HepG2 (cell line): Measurements from ENCODE around the gene NTMT1. TPM values are rescaled to one million over a fixed set of nuclear protein-coding genes. Genes with fewer than 3 reads are reported as not detected.

ENCODE experiments used
- CBFB ChIP-seq: sonication (generic); formaldehyde crosslinking; IDR thresholded peaks from 2 replicates; pipeline ENCODE4 v1.4.0; 2020; ENCODE audit warnings: missing genetic modification reagents
- EED ChIP-seq: sonication (generic); formaldehyde crosslinking; IDR thresholded peaks from 2 replicates; pipeline ENCODE4 v1.5.0; 2020; ENCODE audit warnings: mild to moderate bottlenecking, missing genetic modification reagents
- FIP1L1 ChIP-seq: fragments of 200-400 bp; formaldehyde crosslinking; IDR thresholded peaks from 2 replicates; pipeline ENCODE4 v1.6.1; 2018; ENCODE audit warnings: low read depth, mild to moderate bottlenecking, low read length, moderate library complexity, borderline replicate concordance; ENCODE audit not compliant: insufficient read depth
- FOSL1 ChIP-seq: sonication (generic); formaldehyde crosslinking; IDR thresholded peaks from 2 replicates; pipeline ENCODE4 v1.9.0; 2021; ENCODE audit warnings: missing genetic modification reagents, borderline replicate concordance
- HHEX ChIP-seq: IDR thresholded peaks from 2 replicates; pipeline ENCODE4 v1.6.1; 2016; ENCODE audit warnings: control low read depth
- KAT2B ChIP-seq: fragments of 150-350 bp; IDR thresholded peaks from 2 replicates; pipeline ENCODE4 v1.6.1; 2014; ENCODE audit warnings: low read depth, low read length, borderline replicate concordance
- MXD4 ChIP-seq: IDR thresholded peaks from 2 replicates; pipeline ENCODE4 v1.6.1; 2016; ENCODE audit warnings: mild to moderate bottlenecking, missing biosample characterization, missing genetic modification reagents
- MZF1 ChIP-seq: sonication (generic); formaldehyde crosslinking; IDR thresholded peaks from 2 replicates; pipeline ENCODE4 v1.8.1; 2023; ENCODE audit warnings: mild to moderate bottlenecking, missing genetic modification reagents, borderline replicate concordance
- PRMT3 ChIP-seq: sonication (generic); formaldehyde crosslinking; IDR thresholded peaks from 2 replicates; pipeline ENCODE4 v1.8.1; 2022; ENCODE audit warnings: low read depth, mild to moderate bottlenecking, moderate library complexity, missing genetic modification reagents, borderline replicate concordance
- RBAK ChIP-seq: sonication (generic); formaldehyde crosslinking; IDR thresholded peaks from 2 replicates; pipeline ENCODE4 v1.5.1; 2020; ENCODE audit warnings: mild to moderate bottlenecking, missing genetic modification reagents
- RXRB ChIP-seq: IDR thresholded peaks from 2 replicates; pipeline ENCODE4 v1.6.1; 2016; ENCODE audit warnings: borderline replicate concordance, missing genetic modification reagents, missing compliant biosample characterization
- SNAPC2 ChIP-seq: sonication (generic); formaldehyde crosslinking; IDR thresholded peaks from 2 replicates; pipeline ENCODE4 v1.8.1; 2022; ENCODE audit warnings: mild to moderate bottlenecking, missing genetic modification reagents
- SRSF1 ChIP-seq: fragments of 200-400 bp; formaldehyde crosslinking; optimal IDR thresholded peaks from 2 replicates; pipeline ENCODE3; 2017; ENCODE audit warnings: mild to moderate bottlenecking, low read depth, low read length, moderate library complexity
- TOPORS ChIP-seq: sonication (generic); formaldehyde crosslinking; IDR thresholded peaks from 2 replicates; pipeline ENCODE4 v1.8.0; 2023; ENCODE audit warnings: mild to moderate bottlenecking, missing genetic modification reagents
- ZBTB21 ChIP-seq: sonication (generic); formaldehyde crosslinking; IDR thresholded peaks from 2 replicates; pipeline ENCODE4 v1.4.0; 2020; ENCODE audit warnings: missing genetic modification reagents
- ZKSCAN1 ChIP-seq: fragments of 150-350 bp; IDR thresholded peaks from 2 replicates; pipeline ENCODE4 v1.6.1; 2014; ENCODE audit warnings: low read length
- ZNF24 ChIP-seq: fragments of 450-650 bp; IDR thresholded peaks from 2 replicates; pipeline ENCODE4 v1.6.1; 2017; ENCODE audit warnings: antibody characterized with exemption, mild to moderate bottlenecking
- ZNF260 ChIP-seq: sonication (generic); formaldehyde crosslinking; IDR thresholded peaks from 2 replicates; pipeline ENCODE4 v1.4.0; 2020; ENCODE audit warnings: missing genetic modification reagents, low read depth, mild to moderate bottlenecking, borderline replicate concordance
- ZNF430 ChIP-seq: sonication (generic); formaldehyde crosslinking; IDR thresholded peaks from 2 replicates; pipeline ENCODE4 v1.9.0; 2021; ENCODE audit warnings: mild to moderate bottlenecking, missing genetic modification reagents
- ZNF619 ChIP-seq: sonication (generic); formaldehyde crosslinking; IDR thresholded peaks from 2 replicates; pipeline ENCODE4 v1.4.0; 2020; ENCODE audit warnings: mild to moderate bottlenecking, missing genetic modification reagents
- ZNF773 ChIP-seq: sonication (generic); formaldehyde crosslinking; IDR thresholded peaks from 2 replicates; pipeline ENCODE4 v1.4.0; 2020; ENCODE audit warnings: missing genetic modification reagents, borderline replicate concordance
- ZNF782 ChIP-seq: sonication (generic); formaldehyde crosslinking; IDR thresholded peaks from 2 replicates; pipeline ENCODE4 v1.4.0; 2020; ENCODE audit warnings: missing genetic modification reagents, mild to moderate bottlenecking, borderline replicate concordance
- polyA plus RNA-seq, 8 experiments: library from polyadenylated mRNA; depleted of rRNA in 3 of 8; stranded (reverse) in 7 of 8; unstranded in 1 of 8; fragments of >200 nt; fragmentation: Illumina TruSeq in 4 of 8; extraction: Trizol in 4 of 8; gene quantifications; 2 replicates each; pipeline versions ENCODE4 v1.2.1 to v1.2.3, GENCODE V29; 2011 to 2016; ENCODE audit warnings: low read depth in 4 of 8, missing spikeins in 1 of 8, mixed read lengths in 1 of 8; ENCODE audit not compliant: insufficient read depth in 1 of 8
- total RNA-seq, 5 experiments: library from RNA; depleted of rRNA; stranded (reverse); fragments of >200 nt; fragmentation: Illumina TruSeq; extraction: Trizol; gene quantifications; 2 replicates each; pipeline ENCODE4 v1.2.3, GENCODE V29; 2016; ENCODE audit warnings: low read depth in 1 of 5
- TF ChIP-seq, protein P1 (sequence below): sonication (generic); formaldehyde crosslinking; IDR thresholded peaks from 2 replicates; pipeline ENCODE4 v1.4.0; 2020; ENCODE audit warnings: mild to moderate bottlenecking, missing genetic modification reagents
- TF ChIP-seq, protein P2 (sequence below): sonication (generic); formaldehyde crosslinking; conservative IDR thresholded peaks from 2 replicates; pipeline ENCODE4 v1.4.0; 2020; ENCODE audit warnings: mild to moderate bottlenecking, missing genetic modification reagents, moderate library complexity
- TF ChIP-seq, protein P3 (sequence below): sonication (generic); formaldehyde crosslinking; IDR thresholded peaks from 2 replicates; pipeline ENCODE4 v1.4.0; 2020; ENCODE audit warnings: mild to moderate bottlenecking, missing genetic modification reagents
- TF ChIP-seq, protein P4 (sequence below): sonication (generic); IDR thresholded peaks from 2 replicates; pipeline ENCODE4 v1.6.1; 2016; ENCODE audit warnings: low read depth, borderline replicate concordance
- TF ChIP-seq, protein P5 (sequence below): sonication (generic); formaldehyde crosslinking; IDR thresholded peaks from 2 replicates; pipeline ENCODE4 v1.5.0; 2020; ENCODE audit warnings: mild to moderate bottlenecking, missing genetic modification reagents

Gene NTMT1
- total and polyA plus RNA-seq, 2 of the 13 experiments (the other 11 are each of a cell fraction or from before 2014, with no cell fraction given), result 49.1 to 53.8 TPM

DNA sequence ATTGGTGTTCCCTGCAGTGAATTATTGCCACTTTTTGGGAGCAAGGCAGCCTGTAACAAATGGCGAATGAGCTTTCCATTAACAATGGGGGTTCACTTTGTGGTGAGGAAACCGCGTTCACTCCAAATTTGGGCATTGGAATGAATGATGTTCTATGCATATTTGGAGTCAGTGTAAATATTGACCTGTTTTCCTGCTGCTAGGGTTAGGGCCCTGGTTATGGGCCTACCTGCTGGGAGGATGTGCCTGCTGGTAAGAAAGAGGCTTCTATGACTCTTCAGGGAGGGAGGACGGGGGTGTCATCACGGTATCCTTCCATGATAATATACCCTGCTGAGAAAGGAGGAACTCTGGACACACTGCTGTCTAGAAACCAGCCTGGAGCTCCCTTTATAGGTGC lies 34.0 kb upstream of the NTMT1 start (continued):
- TF ChIP-seq, protein P1, sequence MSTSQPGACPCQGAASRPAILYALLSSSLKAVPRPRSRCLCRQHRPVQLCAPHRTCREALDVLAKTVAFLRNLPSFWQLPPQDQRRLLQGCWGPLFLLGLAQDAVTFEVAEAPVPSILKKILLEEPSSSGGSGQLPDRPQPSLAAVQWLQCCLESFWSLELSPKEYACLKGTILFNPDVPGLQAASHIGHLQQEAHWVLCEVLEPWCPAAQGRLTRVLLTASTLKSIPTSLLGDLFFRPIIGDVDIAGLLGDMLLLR (CRISPR knock-in tag), result no peak
- TF ChIP-seq ZNF782 (CRISPR knock-in tag) (no peak), FOSL1 (CRISPR knock-in tag) (no peak), ZKSCAN1 (no peak), FIP1L1 (no peak), KAT2B (no peak), HHEX (CRISPR knock-in tag) (no peak), ZNF260 (no peak), RXRB (CRISPR knock-in tag) (0 out of 2 replicates have a peak, but pooled peaks have one; percentile 25), SRSF1 (no peak), ZNF619 (CRISPR knock-in tag) (no peak), PRMT3 (no peak), ZNF773 (CRISPR knock-in tag) (no peak), EED (CRISPR knock-in tag) (no peak), ZNF24 (peak; percentile 90), CBFB (CRISPR knock-in tag) (no peak), TOPORS (CRISPR knock-in tag) (no peak), SNAPC2 (CRISPR knock-in tag) (no peak), ZBTB21 (CRISPR knock-in tag) (no peak), MXD4 (CRISPR knock-in tag) (no peak), RBAK (CRISPR knock-in tag) (no peak), MZF1 (CRISPR knock-in tag) (no peak), ZNF430 (CRISPR knock-in tag) (no peak)
- TF ChIP-seq, protein P2, sequence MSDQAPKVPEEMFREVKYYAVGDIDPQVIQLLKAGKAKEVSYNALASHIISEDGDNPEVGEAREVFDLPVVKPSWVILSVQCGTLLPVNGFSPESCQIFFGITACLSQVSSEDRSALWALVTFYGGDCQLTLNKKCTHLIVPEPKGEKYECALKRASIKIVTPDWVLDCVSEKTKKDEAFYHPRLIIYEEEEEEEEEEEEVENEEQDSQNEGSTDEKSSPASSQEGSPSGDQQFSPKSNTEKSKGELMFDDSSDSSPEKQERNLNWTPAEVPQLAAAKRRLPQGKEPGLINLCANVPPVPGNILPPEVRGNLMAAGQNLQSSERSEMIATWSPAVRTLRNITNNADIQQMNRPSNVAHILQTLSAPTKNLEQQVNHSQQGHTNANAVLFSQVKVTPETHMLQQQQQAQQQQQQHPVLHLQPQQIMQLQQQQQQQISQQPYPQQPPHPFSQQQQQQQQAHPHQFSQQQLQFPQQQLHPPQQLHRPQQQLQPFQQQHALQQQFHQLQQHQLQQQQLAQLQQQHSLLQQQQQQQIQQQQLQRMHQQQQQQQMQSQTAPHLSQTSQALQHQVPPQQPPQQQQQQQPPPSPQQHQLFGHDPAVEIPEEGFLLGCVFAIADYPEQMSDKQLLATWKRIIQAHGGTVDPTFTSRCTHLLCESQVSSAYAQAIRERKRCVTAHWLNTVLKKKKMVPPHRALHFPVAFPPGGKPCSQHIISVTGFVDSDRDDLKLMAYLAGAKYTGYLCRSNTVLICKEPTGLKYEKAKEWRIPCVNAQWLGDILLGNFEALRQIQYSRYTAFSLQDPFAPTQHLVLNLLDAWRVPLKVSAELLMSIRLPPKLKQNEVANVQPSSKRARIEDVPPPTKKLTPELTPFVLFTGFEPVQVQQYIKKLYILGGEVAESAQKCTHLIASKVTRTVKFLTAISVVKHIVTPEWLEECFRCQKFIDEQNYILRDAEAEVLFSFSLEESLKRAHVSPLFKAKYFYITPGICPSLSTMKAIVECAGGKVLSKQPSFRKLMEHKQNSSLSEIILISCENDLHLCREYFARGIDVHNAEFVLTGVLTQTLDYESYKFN (CRISPR knock-in tag), result 0 out of 2 replicates have a peak, but pooled peaks have one; percentile 15
- TF ChIP-seq, protein P3, sequence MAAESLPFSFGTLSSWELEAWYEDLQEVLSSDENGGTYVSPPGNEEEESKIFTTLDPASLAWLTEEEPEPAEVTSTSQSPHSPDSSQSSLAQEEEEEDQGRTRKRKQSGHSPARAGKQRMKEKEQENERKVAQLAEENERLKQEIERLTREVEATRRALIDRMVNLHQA (CRISPR knock-in tag), result no peak
- TF ChIP-seq, protein P4, sequence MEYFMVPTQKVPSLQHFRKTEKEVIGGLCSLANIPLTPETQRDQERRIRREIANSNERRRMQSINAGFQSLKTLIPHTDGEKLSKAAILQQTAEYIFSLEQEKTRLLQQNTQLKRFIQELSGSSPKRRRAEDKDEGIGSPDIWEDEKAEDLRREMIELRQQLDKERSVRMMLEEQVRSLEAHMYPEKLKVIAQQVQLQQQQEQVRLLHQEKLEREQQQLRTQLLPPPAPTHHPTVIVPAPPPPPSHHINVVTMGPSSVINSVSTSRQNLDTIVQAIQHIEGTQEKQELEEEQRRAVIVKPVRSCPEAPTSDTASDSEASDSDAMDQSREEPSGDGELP, result no peak
- TF ChIP-seq, protein P5, sequence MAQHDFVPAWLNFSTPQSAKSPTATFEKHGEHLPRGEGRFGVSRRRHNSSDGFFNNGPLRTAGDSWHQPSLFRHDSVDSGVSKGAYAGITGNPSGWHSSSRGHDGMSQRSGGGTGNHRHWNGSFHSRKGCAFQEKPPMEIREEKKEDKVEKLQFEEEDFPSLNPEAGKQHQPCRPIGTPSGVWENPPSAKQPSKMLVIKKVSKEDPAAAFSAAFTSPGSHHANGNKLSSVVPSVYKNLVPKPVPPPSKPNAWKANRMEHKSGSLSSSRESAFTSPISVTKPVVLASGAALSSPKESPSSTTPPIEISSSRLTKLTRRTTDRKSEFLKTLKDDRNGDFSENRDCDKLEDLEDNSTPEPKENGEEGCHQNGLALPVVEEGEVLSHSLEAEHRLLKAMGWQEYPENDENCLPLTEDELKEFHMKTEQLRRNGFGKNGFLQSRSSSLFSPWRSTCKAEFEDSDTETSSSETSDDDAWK (CRISPR knock-in tag), result no peak
